Activated CD8-positive, alpha-beta memory T cell treated with anti-CD3 and anti-CD28 coated beads, Interleukin-2, amount 50 U/mL, for 24 hours (primary cell): Measurements from ENCODE around the gene SV2B.
"Not testable (repeated sequence)": the region's sequence is repeated elsewhere in the genome, so short reads cannot be mapped to it uniquely, and the experiment has no call there.

Experiments
- DNase-seq: peaks from one replicate; pipeline ENCODE4 v3.0.0-alpha.2; 2020; ENCODE audit errors: extremely low read depth

SV2B gene, protein sequence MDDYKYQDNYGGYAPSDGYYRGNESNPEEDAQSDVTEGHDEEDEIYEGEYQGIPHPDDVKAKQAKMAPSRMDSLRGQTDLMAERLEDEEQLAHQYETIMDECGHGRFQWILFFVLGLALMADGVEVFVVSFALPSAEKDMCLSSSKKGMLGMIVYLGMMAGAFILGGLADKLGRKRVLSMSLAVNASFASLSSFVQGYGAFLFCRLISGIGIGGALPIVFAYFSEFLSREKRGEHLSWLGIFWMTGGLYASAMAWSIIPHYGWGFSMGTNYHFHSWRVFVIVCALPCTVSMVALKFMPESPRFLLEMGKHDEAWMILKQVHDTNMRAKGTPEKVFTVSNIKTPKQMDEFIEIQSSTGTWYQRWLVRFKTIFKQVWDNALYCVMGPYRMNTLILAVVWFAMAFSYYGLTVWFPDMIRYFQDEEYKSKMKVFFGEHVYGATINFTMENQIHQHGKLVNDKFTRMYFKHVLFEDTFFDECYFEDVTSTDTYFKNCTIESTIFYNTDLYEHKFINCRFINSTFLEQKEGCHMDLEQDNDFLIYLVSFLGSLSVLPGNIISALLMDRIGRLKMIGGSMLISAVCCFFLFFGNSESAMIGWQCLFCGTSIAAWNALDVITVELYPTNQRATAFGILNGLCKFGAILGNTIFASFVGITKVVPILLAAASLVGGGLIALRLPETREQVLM

DNA sequence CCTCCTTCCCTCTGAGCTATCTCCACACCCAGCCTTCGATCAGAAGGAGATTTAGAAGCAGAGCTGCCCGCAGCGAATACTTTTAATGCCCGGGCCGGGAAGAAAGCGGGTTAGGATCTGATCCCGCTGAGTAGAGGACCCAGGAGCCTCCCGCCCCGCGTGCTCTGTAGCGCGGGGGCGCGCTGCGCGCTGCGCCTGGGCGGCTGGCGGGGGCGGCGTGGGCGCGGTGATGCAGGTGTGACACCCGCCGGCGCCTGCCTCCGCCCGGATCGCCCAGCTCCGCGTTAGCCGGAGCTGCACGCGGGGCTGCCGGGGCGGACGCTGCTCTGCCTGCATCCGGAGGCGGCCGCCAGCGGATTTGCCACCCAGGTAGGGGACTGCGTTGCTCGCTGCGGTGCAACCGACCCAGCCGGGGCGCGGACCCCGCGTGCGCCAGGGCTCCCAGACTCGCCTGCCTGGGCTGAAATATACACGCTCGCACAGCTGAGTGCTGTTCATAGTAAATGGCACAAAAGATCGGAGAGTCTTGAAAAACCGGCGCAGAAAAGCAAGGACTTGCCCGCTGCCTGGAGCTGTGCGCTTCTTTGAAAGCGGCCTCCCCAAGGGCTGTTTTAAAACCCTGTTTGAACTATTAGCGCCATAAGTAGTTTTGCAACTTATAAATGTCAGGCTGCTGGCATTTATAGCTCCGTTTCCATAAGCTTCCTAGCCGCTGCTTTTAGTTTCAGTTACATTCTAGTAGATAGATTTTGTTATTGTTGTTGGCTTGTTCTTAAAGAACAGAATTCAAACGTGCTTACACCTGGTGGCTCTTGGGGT, at the start of gene SV2B:
Gene SV2B, plus strand, starts transcription at position 263 of the 819 bp plus-strand sequence. CDS start 126,007 bp downstream, outside the sequence.
- no peak for DNase-seq

DNA sequence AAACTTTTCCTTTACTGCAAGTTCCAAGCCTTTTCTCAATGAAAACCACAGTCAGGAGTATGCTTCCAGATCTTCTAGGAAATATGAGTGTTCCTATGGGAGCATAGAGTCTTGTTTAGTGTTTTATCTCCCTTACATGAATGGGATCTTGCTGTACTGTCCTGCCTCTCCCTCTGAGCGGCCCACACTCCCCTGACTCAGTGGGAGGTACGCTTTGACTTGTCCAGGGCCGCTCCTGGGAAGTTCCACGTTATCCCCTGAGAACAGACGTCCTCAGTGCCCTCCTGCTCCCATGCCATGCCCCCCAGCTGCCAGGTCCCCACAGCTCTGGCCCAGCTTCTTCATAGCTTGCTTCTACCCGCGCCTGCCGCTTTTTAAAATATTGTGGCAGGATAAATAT, 48.8 kb upstream of the SV2B start:
- no peak for DNase-seq

DNA sequence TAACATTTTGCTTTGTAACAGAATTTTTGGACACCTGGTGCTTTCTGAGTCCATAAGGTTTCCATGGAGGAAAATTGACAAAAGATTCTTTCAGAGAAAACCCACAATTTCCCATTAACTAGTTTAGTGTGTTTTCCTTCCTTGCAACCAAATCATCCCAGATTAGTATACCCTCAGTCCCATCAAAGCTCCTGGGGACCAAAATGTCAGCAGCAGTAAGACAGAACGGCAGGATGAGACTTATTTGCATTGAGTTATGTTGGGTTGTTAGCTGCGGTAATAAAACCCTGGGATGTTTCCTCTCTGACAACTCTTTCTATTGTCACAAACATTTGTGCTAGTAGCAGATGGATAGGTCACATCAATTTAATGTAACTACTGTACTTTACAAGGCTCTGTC, 45.2 kb upstream of the SV2B start:
- no peak for DNase-seq

DNA sequence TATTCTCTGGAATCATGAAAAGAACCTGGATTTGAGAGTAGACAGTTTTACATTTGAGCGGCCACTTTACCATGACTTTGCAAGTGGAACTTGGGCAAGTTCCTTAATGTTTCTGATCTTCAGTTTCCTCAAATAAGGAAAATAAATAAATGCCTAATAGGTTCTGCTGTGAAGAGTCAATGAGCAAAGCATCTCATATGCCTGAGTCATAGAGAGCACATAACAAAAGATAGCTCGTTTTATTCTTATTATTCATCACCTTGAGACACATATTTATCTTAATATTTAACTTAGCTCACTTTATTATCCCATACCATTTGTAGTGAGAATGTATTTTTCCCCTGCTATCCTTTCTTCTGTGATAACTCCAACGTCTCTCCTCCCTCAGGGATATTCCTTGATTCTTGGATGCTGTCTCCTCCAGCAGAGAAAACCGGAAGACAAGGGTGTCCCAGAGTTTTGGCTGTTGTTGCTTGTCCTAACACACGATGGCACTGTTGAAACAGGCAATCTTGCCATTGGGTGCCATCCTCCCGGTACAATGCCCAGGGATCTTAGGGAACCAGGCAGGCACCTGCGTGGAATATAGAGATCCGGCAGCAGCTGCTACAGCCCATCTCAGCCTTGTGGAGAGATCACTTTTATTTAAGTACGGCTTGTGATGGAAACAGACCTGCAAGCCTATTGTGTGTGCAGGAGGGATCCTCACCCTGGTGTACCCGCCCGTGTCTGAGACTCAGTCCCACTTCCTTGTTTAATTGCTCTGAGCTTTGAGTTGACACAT, 44.3 kb upstream of the SV2B start:
- DNase-seq, result no peak

DNA sequence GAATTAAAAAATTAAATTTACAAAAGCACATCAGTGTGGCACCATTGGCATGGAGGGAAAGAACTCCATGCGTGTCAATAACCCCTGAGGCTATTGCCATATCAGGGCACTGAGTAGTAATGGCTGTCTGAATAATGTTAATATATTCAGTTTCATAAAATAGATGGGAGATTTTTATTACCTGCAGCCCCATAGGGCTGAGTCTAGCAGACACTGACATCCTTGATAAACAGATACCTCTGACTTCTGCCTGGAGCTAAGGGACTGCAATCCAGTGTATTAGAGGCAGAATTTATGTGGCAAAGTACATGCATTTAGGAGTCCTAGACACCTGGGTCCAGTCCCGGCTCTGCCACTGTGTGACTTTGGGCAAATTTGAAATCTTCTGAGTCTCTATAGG, 38.8 kb upstream of the SV2B start:
- DNase-seq, result no peak

DNA sequence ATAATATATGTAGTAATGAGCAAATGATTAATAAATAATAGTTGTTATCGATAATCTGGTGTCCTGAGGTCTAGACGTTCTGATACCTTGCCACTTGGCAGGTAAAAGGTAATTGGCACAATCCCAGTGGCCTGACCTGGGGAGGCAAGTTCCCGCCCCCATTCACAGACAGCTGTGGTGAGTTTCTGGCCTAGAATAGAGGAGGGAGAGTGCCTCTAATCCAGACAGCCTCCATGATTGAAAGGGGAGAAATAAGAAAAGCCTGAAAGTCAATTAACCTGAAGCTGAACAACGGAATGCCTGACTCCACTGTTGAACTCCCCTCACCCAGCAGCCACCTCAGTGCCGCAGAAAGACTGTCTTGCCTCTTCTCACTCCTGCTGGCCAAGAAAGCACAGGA, 38.1 kb upstream of the SV2B start:
- DNase-seq, result no peak

DNA sequence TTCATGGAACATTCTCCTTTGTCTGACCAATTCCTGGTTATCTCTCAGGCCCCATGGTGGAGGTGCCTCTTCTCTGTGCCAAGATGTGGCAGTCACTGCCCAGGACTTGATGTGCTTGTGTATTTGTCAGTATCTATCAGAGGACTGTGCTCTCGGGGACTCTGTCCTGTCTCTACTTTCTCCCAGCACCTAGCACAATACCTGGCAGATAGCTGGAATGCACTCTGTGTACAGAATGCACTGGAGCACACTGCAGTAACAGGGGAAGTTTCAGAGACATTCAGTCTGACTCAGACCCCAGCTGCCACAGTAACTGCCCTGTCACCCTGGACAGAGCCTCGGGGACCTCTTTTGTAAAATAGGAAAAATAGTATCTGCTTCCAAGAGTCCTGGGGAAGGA, 34.6 kb upstream of the SV2B start:
- no peak for DNase-seq

DNA sequence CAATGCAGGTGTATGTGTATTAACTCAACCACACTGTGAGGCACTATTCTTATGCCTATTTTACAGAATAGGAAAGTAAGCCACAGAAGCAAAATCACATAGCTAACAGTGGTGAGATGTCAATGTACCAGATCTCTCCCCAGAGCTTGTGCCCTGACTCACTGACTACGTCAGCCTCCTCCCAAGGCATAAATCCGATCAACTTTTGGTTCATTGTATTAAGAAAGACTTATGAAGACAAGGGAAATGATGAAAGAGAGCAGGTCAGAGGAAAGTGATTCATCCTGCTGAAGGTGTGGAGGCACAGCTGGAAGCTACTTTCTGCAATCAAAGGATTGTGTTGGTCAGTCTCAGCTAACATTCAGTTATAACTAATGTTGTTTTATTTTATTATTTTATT, 33.0 kb upstream of the SV2B start:
- no peak for DNase-seq

DNA sequence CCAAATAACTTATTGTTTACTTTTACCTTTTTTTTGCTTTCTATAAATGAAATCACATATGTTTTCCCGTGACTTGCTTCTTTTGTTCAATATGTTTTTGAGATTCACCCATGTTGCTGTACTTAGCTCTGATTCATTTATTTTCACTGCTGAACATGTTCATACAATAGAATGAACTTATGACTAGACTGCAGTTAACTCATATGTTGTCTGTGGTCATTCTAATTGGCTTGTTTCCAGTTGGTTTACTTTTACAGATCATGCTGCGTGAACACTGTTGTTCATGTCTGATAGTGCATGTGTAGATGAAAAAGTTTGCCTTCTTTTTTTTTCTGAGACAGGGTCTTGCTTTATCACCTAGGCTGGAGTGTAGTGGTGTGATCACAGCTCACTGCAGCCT, 31.6 kb upstream of the SV2B start:
- no peak for DNase-seq

DNA sequence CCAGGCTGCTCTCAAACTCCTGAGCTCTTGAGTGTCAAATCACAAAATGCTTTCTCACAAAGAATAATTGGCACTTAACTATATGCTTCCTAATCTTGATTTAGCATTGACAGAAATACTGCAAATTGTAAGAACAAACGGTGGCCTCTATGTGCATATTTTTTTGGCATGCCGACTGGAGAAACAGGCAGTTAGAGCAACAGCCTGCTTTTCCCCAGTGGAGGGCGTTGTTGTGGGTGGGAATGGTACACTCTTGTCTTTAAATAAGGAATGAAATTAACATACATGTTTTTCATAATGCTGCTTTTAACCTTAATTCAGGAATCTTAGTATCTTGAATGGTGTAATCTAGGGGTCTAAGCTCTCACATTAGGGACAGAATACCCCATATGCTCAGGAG, 31.1 kb upstream of the SV2B start:
- DNase-seq, result no peak

DNA sequence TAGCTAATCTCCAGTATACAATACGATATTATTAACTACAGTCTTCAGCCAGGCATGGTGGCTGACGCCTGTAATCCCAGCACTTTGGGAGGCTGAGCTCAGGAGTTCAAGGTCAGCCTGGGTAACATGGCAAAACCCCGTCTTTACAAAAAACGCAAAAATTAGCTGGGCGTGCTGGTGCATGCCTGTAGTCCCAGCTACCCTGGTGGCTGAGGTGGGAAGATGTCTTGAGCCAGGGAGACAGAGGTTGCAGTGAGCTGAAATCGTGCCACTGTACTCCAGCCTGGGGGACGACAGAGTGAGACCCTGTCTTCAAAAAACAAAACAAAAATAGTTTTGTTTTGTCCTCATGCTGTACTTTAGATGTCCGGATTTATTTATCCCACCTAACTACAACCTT, 29.2 kb upstream of the SV2B start:
- no peak for DNase-seq

DNA sequence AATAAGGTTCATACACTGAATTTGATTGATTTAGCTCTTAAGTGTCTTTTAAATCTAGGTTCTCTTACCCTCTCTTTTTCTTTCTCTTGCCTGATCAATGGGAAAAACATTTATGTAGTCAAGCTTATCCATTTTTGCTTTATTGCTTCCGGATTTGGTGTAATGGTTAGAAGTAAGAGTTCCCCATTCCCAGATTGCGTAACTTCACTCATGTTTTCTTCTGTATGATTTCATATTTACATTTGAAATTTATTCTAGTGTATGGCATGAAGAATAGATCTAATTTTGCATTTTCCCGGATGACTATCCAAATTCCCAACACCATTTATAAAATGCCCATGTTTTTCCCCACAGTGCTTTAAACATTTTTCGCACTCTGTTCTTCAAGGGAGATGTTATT, 27.9 kb upstream of the SV2B start:
- no peak for DNase-seq

DNA sequence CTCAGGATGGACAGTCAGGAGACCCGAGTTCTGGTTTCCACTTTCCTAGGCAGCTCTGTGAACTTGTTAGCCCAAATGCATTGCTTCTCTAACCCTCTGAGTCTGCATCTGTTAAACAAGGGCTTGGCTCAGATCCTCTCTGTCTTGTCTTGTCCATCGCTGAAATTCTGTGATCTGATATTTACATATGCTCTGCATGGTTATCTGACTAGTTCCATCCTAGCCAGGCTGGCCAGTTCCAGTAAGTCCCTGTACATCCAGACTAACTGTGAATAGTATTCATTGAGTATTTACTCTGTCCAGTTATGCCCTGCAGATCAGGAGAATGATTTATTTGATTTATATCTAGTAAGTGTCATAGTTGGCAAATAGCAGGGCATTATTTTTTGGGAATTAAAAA, 27.0 kb upstream of the SV2B start:
- DNase-seq, result no peak

DNA sequence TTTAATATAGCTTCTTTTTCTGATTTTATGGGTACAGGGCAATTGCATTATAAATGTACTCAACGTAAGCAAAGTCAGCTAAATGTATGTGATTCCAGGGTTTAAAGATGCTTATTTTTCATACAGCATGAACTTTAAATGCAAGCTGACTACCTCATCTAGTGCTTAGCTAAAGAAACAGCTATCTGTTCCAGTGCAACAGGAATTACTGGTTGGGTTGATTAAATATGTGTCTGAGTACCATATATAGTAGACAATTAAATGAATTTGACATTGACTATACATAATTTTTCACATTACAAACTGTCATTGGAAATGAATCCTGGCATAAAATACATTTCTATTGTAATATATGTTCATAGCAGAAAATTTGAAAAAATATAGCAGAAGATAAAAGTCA, 26.3 kb upstream of the SV2B start:
- DNase-seq, result no peak

DNA sequence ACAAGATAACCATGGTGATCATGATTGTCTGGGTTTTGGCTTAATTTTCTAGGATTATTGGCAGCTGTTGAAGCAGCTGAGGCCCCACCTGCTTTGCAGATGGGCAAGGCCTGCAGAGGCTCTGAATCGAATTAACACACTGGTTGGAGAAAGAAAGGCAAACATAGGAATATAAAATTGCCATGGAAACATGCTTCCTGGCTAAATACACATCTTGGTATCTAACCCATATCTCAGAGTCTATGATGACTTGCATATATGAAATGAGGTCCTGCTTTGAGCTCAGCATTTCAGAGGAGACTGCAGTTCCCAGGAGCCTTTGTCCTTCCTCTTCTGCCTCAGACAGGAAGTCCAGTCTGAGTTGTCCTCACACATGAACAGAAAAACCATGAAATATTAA, 24.3 kb upstream of the SV2B start:
- DNase-seq, result no peak

DNA sequence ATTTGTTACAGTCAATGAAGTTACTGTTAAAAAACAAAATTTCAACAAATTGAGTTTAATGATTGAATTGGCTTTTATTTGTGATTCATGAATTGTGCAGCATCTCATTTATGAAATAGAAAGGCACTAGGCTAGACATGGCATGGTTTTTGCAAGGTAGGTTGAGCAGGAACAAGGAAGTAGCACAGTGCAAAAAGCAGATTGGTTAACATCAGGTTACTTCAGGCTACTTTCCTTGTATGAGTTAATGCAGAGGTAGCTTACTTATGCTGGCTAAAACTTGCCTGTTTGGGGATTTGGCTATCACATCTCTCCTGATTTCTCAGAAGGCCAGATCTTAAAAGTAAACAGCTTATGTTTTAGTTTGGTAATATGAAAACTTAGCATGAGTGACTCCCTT, 23.0 kb upstream of the SV2B start:
- no peak for DNase-seq

DNA sequence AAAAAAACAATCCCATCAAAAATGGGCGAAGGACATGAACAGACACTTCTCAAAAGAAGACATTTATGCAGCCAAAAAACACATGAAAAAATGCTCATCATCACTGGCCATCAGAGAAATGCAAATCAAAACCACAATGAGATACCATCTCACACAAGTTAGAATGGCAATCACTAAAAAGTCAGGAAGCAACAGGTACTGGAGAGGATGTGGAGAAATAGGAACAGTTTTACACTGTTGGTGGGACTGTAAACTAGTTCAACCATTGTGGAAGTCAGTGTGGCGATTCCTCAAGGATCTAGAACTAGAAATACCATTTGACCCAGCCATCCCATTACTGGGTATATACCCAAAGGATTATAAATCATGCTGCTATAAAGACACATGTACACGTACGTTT, 6.2 kb upstream of the SV2B start:
- not testable (repeated sequence) for DNase-seq

DNA sequence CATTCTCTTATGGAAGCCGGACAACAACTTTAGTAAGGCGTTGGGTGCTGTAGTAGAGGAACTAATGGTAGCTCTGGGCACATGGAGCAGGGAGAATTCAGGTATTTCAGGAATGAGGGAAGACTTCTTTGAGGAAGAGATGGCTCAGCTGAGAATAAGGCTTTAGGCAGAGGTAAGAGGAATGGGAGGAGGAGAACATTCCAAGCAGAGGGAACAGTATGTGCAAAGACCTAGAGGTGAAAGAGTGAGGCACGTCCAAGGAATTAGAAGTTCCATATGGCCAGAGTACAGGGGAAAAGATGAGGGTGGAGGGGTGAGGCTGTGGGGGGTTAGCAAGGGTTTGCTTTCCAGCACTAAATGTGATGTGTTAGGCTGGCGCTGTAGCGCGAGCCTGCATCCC, 1.6 kb upstream of the SV2B start:
- no peak for DNase-seq

DNA sequence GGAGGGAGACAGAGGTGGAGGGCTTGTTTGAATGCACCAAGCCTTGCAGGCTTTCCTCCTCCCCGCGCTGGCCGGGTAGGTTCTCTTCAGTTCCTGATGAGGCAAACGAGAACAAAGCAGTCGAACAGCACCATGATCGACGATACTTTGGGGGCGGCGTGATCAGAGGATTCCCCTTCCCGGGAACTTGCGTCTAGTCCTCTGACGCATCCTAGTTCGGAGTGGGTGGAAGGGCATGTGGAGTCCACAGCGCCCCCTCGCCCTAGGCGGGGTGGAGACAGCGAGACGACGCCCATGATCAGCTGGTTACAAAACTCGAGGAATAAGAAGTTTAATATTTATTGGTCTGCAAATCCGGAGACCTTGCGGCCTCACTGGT, 452 bp upstream of the SV2B start:
- DNase-seq, result no peak

DNA sequence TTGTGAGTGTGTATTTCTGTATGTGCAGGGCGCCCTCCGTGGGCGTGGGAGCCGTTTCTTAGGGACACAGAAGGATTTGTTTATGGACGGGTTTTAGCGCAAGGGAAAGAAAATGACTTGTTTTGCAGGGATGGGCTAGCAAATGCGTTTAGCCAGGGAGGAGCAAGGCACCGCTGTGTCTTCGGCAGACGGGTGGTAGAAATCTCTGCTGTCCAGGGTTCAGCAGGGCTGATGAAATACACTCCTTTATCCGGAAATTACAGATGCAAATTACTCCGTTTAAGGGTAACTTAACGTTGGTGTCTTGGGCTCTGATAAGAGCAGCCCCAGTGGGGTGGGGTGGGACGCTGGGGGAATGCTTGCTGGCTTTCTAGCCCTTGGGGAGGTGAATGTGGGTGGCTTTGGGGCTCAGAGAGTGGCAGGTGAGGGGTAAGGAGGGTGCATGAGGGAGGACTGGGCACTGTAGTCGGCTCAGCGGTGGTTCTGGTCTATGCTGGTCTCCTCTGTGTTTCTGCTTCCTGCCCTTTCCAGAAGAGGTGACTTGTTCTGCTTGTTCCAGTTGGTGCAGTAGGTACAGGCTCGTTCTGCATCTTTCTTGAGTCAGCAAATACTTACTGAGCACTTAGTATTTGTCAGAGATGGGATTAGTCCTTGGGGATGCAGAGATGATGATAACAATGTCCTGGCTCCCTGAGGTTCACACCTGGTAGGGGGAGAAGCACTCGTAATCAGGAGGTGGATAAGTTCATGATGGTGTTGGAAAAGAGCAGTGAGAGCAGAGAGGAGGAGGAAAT, 954 bp downstream of the SV2B start:
- no peak for DNase-seq

DNA sequence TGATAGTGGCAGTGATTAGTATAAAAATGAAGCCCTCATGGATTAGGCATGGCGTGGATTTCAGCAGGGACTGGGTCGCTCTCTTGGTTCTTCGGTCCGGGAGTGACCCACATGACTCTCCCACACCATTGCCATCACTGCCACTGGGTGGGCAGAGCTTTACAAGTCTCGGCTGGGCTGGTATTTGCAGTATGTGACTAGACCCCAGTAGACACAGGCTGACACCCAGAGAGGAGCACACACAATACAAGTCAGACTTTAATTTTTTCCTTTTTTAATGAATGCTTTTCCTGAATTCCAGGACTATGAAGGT, 1.5 kb downstream of the SV2B start:
- no peak for DNase-seq
